Hepatocyte (in vitro differentiated cells): Measurements from ENCODE around the gene CETP. TPM values are rescaled to one million over a fixed set of nuclear protein-coding genes. Genes with fewer than 3 reads are reported as not detected.
"Not testable (repeated sequence)": the region's sequence is repeated elsewhere in the genome, so short reads cannot be mapped to it uniquely, and the experiment has no call there.

Source experiments
- DNase-seq: peaks from one replicate; pipeline ENCODE4 v3.0.0-alpha.2; 2016; ENCODE audit warnings: low spot score
- H2AFZ ChIP-seq: fragments of 200-600 bp; sonication (generic); 2 replicates; pipeline ENCODE4 v1.6.0; 2016; ENCODE audit warnings: antibody characterized with exemption, mild to moderate bottlenecking
- H3K27ac ChIP-seq: fragments of 200-600 bp; sonication (generic); 2 replicates; pipeline ENCODE4 v1.5.1; 2016; ENCODE audit warnings: mild to moderate bottlenecking
- H3K27me3 ChIP-seq: fragments of 200-600 bp; sonication (generic); 2 replicates; pipeline ENCODE4 v1.6.1; 2016
- H3K36me3 ChIP-seq: fragments of 200-600 bp; sonication (generic); replicated peaks from 2 replicates; pipeline ENCODE4 v1.5.1; 2016; ENCODE audit warnings: low read depth; ENCODE audit not compliant: insufficient read depth
- H3K4me1 ChIP-seq: fragments of 200-600 bp; sonication (generic); 2 replicates; pipeline ENCODE4 v1.5.1; 2016; ENCODE audit warnings: mild to moderate bottlenecking, moderate library complexity; ENCODE audit not compliant: insufficient read depth
- H3K4me2 ChIP-seq: fragments of 200-600 bp; sonication (generic); 2 replicates; pipeline ENCODE4 v1.6.0; 2016
- H3K4me3 ChIP-seq: fragments of 200-600 bp; sonication (generic); 2 replicates; pipeline ENCODE4 v1.5.1; 2016; ENCODE audit warnings: mild to moderate bottlenecking
- H3K79me2 ChIP-seq: fragments of 200-600 bp; sonication (generic); 2 replicates; pipeline ENCODE4 v1.6.0; 2017; ENCODE audit warnings: mild to moderate bottlenecking
- H3K9me2 ChIP-seq: fragments of 200-600 bp; sonication (generic); replicated peaks from 2 replicates; pipeline ENCODE4 v1.6.0; 2017; ENCODE audit warnings: mild to moderate bottlenecking; ENCODE audit not compliant: insufficient read depth
- H3K9me3 ChIP-seq: fragments of 200-600 bp; sonication (generic); 2 replicates; pipeline ENCODE4 v1.5.1; 2016; ENCODE audit warnings: low read depth, mild to moderate bottlenecking
- H4K20me1 ChIP-seq: fragments of 200-600 bp; sonication (generic); 2 replicates; pipeline ENCODE4 v1.6.0; 2016; ENCODE audit warnings: mild to moderate bottlenecking; ENCODE audit not compliant: insufficient read depth, poor library complexity, severe bottlenecking
- CTCF ChIP-seq: fragments of 200-600 bp; sonication (generic); IDR thresholded peaks from 2 replicates; pipeline ENCODE4 v1.5.1; 2016; ENCODE audit warnings: antibody characterized with exemption, mild to moderate bottlenecking; ENCODE audit not compliant: poor library complexity
- EZH2 ChIP-seq: fragments of 200-600 bp; sonication (generic); IDR thresholded peaks from 2 replicates; pipeline ENCODE4 v1.6.1; 2016; ENCODE audit warnings: antibody characterized with exemption, mild to moderate bottlenecking, borderline replicate concordance
- EZH2phosphoT487 ChIP-seq: fragments of 200-600 bp; sonication (generic); IDR thresholded peaks from one replicate; pipeline ENCODE4 v1.6.1; 2018; ENCODE audit warnings: antibody characterized with exemption, mild to moderate bottlenecking, low read depth, moderate library complexity; ENCODE audit not compliant: unreplicated experiment, severe bottlenecking
- WGBS: methylation state at CpG from one replicate; pipeline ENCODE4 v1.1.6; 2016; ENCODE audit warnings: low lambda C conversion rate; ENCODE audit errors: missing lambda C conversion rate; 5-methylcytosine and 5-hydroxymethylcytosine counted together
- polyA plus RNA-seq: library from polyadenylated mRNA; unstranded; fragments of >200 nt; fragmentation: Nextera tagmentation; extraction: Ambion mirVana; gene quantifications from 2 replicates; pipeline ENCODE4 v1.2.1, GENCODE V29; 2016
- total RNA-seq: library from RNA; depleted of rRNA; stranded (reverse); fragments of >200 nt; gene quantifications from 2 replicates; pipeline ENCODE4 v1.2.3, GENCODE V29; 2014

The CETP gene
- total and polyA plus RNA-seq, 2 experiments from 2014 or later = not detected

GRCh38 chr16:56984639-56985038 lies 22.9 kb downstream of the CETP start:
- no peaks in the 10 kb centered on the region for H4K20me1 ChIP-seq
- TF ChIP-seq CTCF = no peak
- H3K36me3 ChIP-seq = no peaks in the 10 kb centered on the region
- H3K4me1 ChIP-seq = peaks cover 3% of the 10 kb centered on the region
- H3K4me2 ChIP-seq = no peak overlapping the region
- H3K4me3 ChIP-seq = no peak overlapping the region
- no peaks in the 10 kb centered on the region for H3K27me3 ChIP-seq
- H2AFZ ChIP-seq = no peak overlapping the region
- no peaks in the 10 kb centered on the region for H3K9me3 ChIP-seq
- 87% methylated on average over 6 of the region's 6 CpGs for WGBS
- H3K27ac ChIP-seq = no peak overlapping the region
- no peaks in the 10 kb centered on the region for H3K9me2 ChIP-seq
- H3K79me2 ChIP-seq = no peaks in the 10 kb centered on the region
- DNase-seq = no peak

- no peaks in the 10 kb centered on the region for H3K9me2 ChIP-seq
- no peaks in the 10 kb centered on the region for H3K36me3 ChIP-seq
- H3K27ac ChIP-seq = peak overlapping the region; percentile 16
- no peak overlapping the region for H3K4me2 ChIP-seq
- no peak overlapping the region for H3K4me3 ChIP-seq
- 73% methylated on average over 7 of the region's 7 CpGs for WGBS
- H3K79me2 ChIP-seq = no peaks in the 10 kb centered on the region
- H4K20me1 ChIP-seq = no peaks in the 10 kb centered on the region
- TF ChIP-seq CTCF (no peak), EZH2phosphoT487 (no peak), EZH2 (no peak)
- peaks cover 3% of the 10 kb centered on the region for H3K4me1 ChIP-seq
- H3K9me3 ChIP-seq = no peaks in the 10 kb centered on the region
- no peak overlapping the region for H2AFZ ChIP-seq
- DNase-seq = peak; percentile 73
- H3K27me3 ChIP-seq = peaks cover 2% of the 10 kb centered on the region
Observed at GRCh38 chr16:56985288-56985961, 23.7 kb downstream of the CETP start.

GRCh38 chr16:56985962-56986360 lies 24.2 kb downstream of the CETP start:
- Histone ChIP-seq H3K27me3 (peaks cover 8% of the 10 kb centered on the region), H3K36me3 (no peaks in the 10 kb centered on the region), H3K27ac (no peak overlapping the region), H3K9me2 (no peaks in the 10 kb centered on the region), H4K20me1 (no peaks in the 10 kb centered on the region), H3K9me3 (no peaks in the 10 kb centered on the region), H3K79me2 (no peaks in the 10 kb centered on the region), H3K4me3 (no peak overlapping the region), H2AFZ (no peak overlapping the region), H3K4me2 (no peak overlapping the region), H3K4me1 (peaks cover 3% of the 10 kb centered on the region)
- no peak for TF ChIP-seq EZH2
- 96% methylated on average over 2 of the region's 2 CpGs for WGBS
- DNase-seq = no peak

- Histone ChIP-seq H4K20me1 (no peaks in the 10 kb centered on the region), H3K27me3 (peaks cover 10% of the 10 kb centered on the region), H3K4me3 (no peak overlapping the region), H3K4me1 (peaks cover 3% of the 10 kb centered on the region), H3K36me3 (no peaks in the 10 kb centered on the region), H3K27ac (no peak overlapping the region), H3K9me2 (no peaks in the 10 kb centered on the region), H3K4me2 (no peak overlapping the region), H3K79me2 (no peaks in the 10 kb centered on the region), H2AFZ (no peak overlapping the region), H3K9me3 (no peaks in the 10 kb centered on the region)
- 67% methylated on average over 1 of the region's 1 CpG for WGBS
- TF ChIP-seq EZH2 (no peak), CTCF (no peak), EZH2phosphoT487 (no peak)
- DNase-seq = no peak
Observed at GRCh38 chr16:56986361-56986760, 24.6 kb downstream of the CETP start.

GRCh38 chr16:56986908-56987307 lies 25.2 kb downstream of the CETP start:
- not testable (repeated sequence) for H3K9me2 ChIP-seq, H4K20me1 ChIP-seq, H3K4me3 ChIP-seq, H3K36me3 ChIP-seq, H2AFZ ChIP-seq, H3K27ac ChIP-seq, H3K4me1 ChIP-seq, H3K9me3 ChIP-seq, H3K27me3 ChIP-seq, H3K79me2 ChIP-seq, H3K4me2 ChIP-seq, DNase-seq
- WGBS = 88% methylated on average over 4 of the region's 4 CpGs
